T-helper 2 cell treated with Interferon-gamma antibody and Interleukin-4, amounts not matched to agents 5 μg/mL and 100 μg/mL, for 36 hours (primary cell): ENCODE results near the gene TSHR.

ENCODE experiments used
- DNase-seq: peaks from one replicate; pipeline ENCODE4 v3.0.0; 2021; ENCODE audit warnings: low spot score
- H3K27ac Mint-ChIP-seq: one replicate; pipeline ENCODE4 v1.8.0; 2021; ENCODE audit warnings: mild to moderate bottlenecking, mixed read lengths
- H3K27me3 Mint-ChIP-seq: one replicate; pipeline ENCODE4 v1.8.0; 2021; ENCODE audit warnings: low read depth, mixed read lengths
- H3K36me3 Mint-ChIP-seq: one replicate; pipeline ENCODE4 v1.8.0; 2021; ENCODE audit warnings: low read depth, mixed read lengths
- H3K4me1 Mint-ChIP-seq: one replicate; pipeline ENCODE4 v1.8.0; 2021; ENCODE audit warnings: low read depth, mixed read lengths
- H3K4me3 Mint-ChIP-seq: one replicate; pipeline ENCODE4 v1.8.0; 2022; ENCODE audit warnings: mild to moderate bottlenecking, moderate library complexity, mixed read lengths
- H3K9me3 Mint-ChIP-seq: one replicate; pipeline ENCODE4 v1.8.0; 2021; ENCODE audit warnings: mixed read lengths

Gene TSHR

GRCh38 chr14:80958939-80959338 lies 3.5 kb downstream of the TSHR start:
- Mint-ChIP-seq H3K36me3 (peaks cover 18% of the 10 kb centered on the region), H3K4me3 (peak overlapping the region; percentile 83), H3K9me3 (peaks cover 9% of the 10 kb centered on the region), H3K4me1 (peaks cover 62% of the 10 kb centered on the region), H3K27me3 (peaks cover 23% of the 10 kb centered on the region), H3K27ac (peak overlapping the region; percentile 94)
- DNase-seq, result no peak

DNA sequence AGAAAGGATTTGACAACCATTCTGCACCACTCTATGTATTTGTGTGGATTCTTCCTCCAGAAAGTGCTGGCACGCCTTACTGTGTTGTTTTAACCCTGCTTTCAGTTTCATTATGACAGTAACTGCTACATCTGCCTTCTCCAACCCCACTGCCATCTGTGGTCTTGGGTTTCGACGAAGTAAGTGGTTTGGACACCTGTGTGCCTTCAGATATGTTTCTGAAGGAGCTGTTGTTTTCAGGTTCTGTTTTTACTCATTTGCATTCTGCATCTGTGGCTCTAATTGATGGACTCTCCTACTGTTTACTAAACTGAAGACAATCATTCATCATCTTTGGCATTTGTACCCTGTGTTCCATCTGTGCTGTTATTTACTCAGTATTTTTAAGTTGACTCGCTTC lies 4.1 kb downstream of the TSHR start:
- H3K27ac Mint-ChIP-seq, result peak overlapping the region; percentile 94
- H3K4me1 Mint-ChIP-seq, result peaks cover 62% of the 10 kb centered on the region
- peak overlapping the region; percentile 83 for H3K4me3 Mint-ChIP-seq

GRCh38 chr14:80965037-80965436 lies 9.6 kb downstream of the TSHR start:
- Mint-ChIP-seq H3K27me3 (peaks cover 37% of the 10 kb centered on the region), H3K9me3 (peaks cover 4% of the 10 kb centered on the region), H3K4me3 (no peak overlapping the region), H3K4me1 (peaks cover 14% of the 10 kb centered on the region), H3K36me3 (peaks cover 10% of the 10 kb centered on the region), H3K27ac (no peak overlapping the region)
- no peak for DNase-seq

More for the DNA sequence above, 4.1 kb downstream of the TSHR start:
- Mint-ChIP-seq H3K27me3 (peaks cover 23% of the 10 kb centered on the region), H3K36me3 (peaks cover 18% of the 10 kb centered on the region), H3K9me3 (peaks cover 9% of the 10 kb centered on the region)
- peak; percentile 76 for DNase-seq

DNA sequence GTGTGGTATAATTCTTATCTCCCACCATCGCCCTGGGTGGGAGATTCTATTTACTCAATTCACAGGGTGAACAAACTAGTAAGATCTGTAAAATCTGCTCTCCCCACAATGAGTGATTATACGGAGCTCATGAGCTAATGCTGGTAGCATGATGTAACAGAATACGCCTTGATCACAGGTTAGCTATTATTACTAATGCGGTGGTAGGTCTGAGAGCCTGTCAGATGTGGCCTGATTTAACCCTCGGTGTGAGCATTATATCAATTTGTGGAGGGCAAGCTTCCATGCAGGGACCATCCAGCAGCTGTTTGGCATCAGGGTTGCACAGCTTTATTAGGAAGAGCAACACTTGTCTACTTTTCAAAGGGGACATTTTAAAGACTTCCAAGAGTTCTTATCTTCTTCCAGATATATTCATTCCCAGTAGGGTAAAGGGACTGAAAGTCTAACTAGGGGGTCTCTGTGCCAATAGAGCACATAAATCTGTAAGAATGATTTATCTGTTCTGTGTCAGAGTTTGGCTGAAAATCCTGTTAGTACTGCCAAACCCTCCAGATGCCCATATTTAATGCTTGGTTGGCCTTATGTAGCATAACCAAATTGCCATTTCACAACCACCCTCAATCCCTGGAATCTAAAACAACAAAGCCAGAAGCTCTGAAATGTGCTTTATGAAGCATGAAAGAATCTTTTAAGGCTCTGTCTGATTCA lies 18.7 kb downstream of the TSHR start:
- peak overlapping the region; percentile 52 for H3K27ac Mint-ChIP-seq
- no peaks in the 10 kb centered on the region for H3K9me3 Mint-ChIP-seq
- peaks cover 9% of the 10 kb centered on the region for H3K36me3 Mint-ChIP-seq
- DNase-seq, result no peak
- H3K4me1 Mint-ChIP-seq, result peaks cover 52% of the 10 kb centered on the region
- peak overlapping the region; percentile 38 for H3K4me3 Mint-ChIP-seq
- H3K27me3 Mint-ChIP-seq, result peaks cover 31% of the 10 kb centered on the region

GRCh38 chr14:80974679-80975078 lies 19.3 kb downstream of the TSHR start:
- H3K4me3 Mint-ChIP-seq, result no peak overlapping the region
- H3K4me1 Mint-ChIP-seq, result peaks cover 56% of the 10 kb centered on the region
- H3K27ac Mint-ChIP-seq, result no peak overlapping the region
- H3K27me3 Mint-ChIP-seq, result peaks cover 29% of the 10 kb centered on the region
- no peak for DNase-seq
- no peaks in the 10 kb centered on the region for H3K9me3 Mint-ChIP-seq
- peaks cover 7% of the 10 kb centered on the region for H3K36me3 Mint-ChIP-seq

GRCh38 chr14:80977221-80977620 lies 21.8 kb downstream of the TSHR start:
- Mint-ChIP-seq H3K9me3 (no peaks in the 10 kb centered on the region), H3K27me3 (peaks cover 24% of the 10 kb centered on the region), H3K4me3 (peak overlapping the region; percentile 48), H3K27ac (peak overlapping the region; percentile 62), H3K4me1 (peaks cover 60% of the 10 kb centered on the region), H3K36me3 (peaks cover 4% of the 10 kb centered on the region)
- DNase-seq, result no peak

DNA sequence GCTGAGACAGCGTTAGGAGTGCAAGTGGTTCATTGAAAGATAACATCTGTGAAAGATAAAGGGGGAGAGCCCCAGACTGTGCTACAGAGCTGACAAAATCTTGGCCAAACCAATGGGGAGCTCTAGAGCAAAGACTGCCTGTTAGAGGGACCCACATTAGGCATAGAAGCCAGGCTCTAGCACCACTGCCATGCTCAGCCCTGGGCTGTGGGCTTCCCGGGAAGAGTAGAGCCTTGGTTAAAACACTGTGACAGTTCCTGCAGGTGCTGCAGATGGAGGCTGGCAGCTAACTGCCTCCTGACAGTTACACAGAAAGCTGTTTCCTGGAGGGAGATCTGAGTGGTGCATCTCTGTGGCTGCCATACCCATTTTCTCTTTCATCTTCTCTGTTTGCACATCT lies 23.0 kb downstream of the TSHR start:
- H3K27me3 Mint-ChIP-seq, result peaks cover 16% of the 10 kb centered on the region
- H3K4me3 Mint-ChIP-seq, result peak overlapping the region; percentile 48
- H3K9me3 Mint-ChIP-seq, result no peaks in the 10 kb centered on the region
- H3K27ac Mint-ChIP-seq, result peak overlapping the region; percentile 62
- peak; percentile 35 for DNase-seq
- peaks cover 3% of the 10 kb centered on the region for H3K36me3 Mint-ChIP-seq
- peaks cover 54% of the 10 kb centered on the region for H3K4me1 Mint-ChIP-seq

- Mint-ChIP-seq H3K4me1 (peaks cover 42% of the 10 kb centered on the region), H3K27ac (no peak overlapping the region), H3K36me3 (peaks cover 4% of the 10 kb centered on the region), H3K9me3 (no peaks in the 10 kb centered on the region), H3K27me3 (peaks cover 11% of the 10 kb centered on the region), H3K4me3 (no peak overlapping the region)
- no peak for DNase-seq
Measured at GRCh38 chr14:80979951-80980350, 24.5 kb downstream of the TSHR start.

DNA sequence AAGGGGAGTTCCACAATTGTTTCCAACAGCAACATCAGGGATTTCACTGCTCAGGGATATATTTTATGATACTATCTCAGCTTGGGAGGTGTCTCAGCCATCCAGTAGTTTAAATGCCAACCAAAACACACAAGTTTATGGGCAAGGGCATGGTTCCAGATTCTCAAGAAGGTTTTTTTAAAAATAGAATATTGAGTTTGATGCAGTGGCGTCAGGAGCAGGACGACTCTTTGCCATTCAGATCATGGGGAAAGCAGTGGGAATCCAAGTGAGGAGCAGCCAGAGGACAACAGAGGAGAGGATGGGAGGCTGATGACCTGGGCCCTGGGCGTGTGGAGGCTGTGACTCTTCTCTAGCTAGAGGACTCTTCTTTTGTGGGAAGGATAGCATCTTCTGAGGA lies 25.7 kb downstream of the TSHR start:
- Mint-ChIP-seq H3K4me3 (no peak overlapping the region), H3K4me1 (peaks cover 48% of the 10 kb centered on the region), H3K27ac (no peak overlapping the region), H3K36me3 (peaks cover 1% of the 10 kb centered on the region), H3K9me3 (no peaks in the 10 kb centered on the region), H3K27me3 (peaks cover 5% of the 10 kb centered on the region)
- DNase-seq, result no peak

GRCh38 chr14:80981673-80982072 lies 26.3 kb downstream of the TSHR start:
- peaks cover 1% of the 10 kb centered on the region for H3K36me3 Mint-ChIP-seq
- no peak for DNase-seq
- H3K27me3 Mint-ChIP-seq, result peaks cover 2% of the 10 kb centered on the region
- no peak overlapping the region for H3K4me3 Mint-ChIP-seq
- peaks cover 46% of the 10 kb centered on the region for H3K4me1 Mint-ChIP-seq
- no peaks in the 10 kb centered on the region for H3K9me3 Mint-ChIP-seq
- H3K27ac Mint-ChIP-seq, result no peak overlapping the region

DNA sequence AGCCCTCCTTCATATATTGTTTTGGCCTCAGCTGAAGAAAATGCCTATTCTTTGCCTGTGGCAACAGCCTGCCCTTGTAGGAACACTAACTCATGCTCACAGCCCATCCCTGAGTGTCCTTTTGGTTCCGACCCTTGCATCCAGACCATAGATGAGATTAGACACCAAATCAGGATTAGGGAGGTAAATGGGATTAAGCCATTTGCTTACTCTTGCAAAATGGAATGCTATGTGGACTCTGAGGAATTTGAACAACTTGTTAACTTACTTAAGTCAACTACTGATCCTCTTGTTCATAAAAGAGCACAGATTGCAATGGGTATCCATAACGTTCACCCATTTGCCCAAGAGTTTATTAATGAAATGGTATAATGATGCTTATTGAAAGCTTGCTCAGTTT lies 27.3 kb downstream of the TSHR start:
- H3K9me3 Mint-ChIP-seq, result no peaks in the 10 kb centered on the region
- no peak overlapping the region for H3K27ac Mint-ChIP-seq
- H3K4me1 Mint-ChIP-seq, result peaks cover 37% of the 10 kb centered on the region
- DNase-seq, result no peak
- no peak overlapping the region for H3K4me3 Mint-ChIP-seq
- H3K27me3 Mint-ChIP-seq, result peaks cover 2% of the 10 kb centered on the region
- peaks cover 1% of the 10 kb centered on the region for H3K36me3 Mint-ChIP-seq

DNA sequence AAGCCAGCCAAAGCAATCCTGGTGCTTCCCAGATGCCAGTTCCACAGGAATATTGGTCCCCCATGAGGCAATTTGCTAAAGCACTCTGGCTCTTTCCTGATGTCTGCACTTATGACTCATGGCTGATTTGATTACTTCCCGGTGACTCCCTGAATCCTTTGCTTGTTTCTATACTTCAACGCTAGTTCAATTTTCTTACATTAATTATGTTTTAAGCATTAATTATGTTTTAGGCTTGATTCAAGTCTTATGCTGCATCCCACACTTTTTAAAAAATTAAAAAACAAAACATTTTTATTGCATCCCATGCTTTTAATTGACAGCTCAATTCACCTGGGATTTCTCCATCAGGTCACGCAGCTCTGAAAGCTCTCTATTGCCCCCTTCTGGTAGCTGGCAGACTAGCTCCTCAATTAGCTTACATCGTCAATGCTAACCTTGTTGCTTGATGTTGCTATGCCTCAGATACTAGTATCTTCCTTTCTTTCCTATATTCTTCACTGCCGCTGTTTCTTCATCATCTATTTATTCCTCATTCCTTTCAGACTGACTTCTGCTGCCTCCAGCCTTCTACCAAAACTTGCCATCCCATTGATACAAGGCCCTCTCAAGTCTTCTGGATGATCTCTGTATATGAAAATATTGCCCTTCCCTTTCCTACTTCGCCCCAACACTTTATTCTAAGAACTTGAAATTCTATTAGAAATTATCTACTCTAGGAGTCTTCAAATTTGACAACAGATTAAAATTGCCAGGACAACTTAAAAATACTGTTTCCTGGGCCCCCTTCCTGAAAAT lies 32.0 kb downstream of the TSHR start:
- peaks cover 13% of the 10 kb centered on the region for H3K27me3 Mint-ChIP-seq
- peaks cover 1% of the 10 kb centered on the region for H3K36me3 Mint-ChIP-seq
- no peak overlapping the region for H3K4me3 Mint-ChIP-seq
- no peaks in the 10 kb centered on the region for H3K9me3 Mint-ChIP-seq
- DNase-seq, result peak; percentile 38
- H3K4me1 Mint-ChIP-seq, result peaks cover 14% of the 10 kb centered on the region
- no peak overlapping the region for H3K27ac Mint-ChIP-seq

DNA sequence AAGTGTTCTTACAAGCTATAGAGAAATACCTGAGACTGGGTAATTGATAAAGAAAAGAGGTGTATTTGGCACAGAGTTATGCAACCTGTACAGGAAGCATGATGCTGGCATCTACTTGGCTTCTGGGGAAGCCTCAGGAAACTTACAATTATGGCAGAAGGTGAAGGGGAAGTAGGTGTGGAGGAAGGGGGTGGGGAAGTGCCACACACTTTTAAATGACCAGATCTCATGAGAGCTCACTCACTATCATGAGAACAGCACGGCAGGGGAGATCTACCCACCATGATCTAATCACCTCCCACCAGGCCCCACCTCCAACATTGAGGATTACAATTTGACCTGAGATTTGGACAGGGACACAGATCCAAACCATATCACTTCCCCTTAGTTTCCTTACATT lies 32.8 kb downstream of the TSHR start:
- peaks cover 14% of the 10 kb centered on the region for H3K4me1 Mint-ChIP-seq
- no peak for DNase-seq
- H3K27me3 Mint-ChIP-seq, result peaks cover 13% of the 10 kb centered on the region
- no peak overlapping the region for H3K4me3 Mint-ChIP-seq
- peaks cover 1% of the 10 kb centered on the region for H3K36me3 Mint-ChIP-seq
- no peaks in the 10 kb centered on the region for H3K9me3 Mint-ChIP-seq
- no peak overlapping the region for H3K27ac Mint-ChIP-seq

DNA sequence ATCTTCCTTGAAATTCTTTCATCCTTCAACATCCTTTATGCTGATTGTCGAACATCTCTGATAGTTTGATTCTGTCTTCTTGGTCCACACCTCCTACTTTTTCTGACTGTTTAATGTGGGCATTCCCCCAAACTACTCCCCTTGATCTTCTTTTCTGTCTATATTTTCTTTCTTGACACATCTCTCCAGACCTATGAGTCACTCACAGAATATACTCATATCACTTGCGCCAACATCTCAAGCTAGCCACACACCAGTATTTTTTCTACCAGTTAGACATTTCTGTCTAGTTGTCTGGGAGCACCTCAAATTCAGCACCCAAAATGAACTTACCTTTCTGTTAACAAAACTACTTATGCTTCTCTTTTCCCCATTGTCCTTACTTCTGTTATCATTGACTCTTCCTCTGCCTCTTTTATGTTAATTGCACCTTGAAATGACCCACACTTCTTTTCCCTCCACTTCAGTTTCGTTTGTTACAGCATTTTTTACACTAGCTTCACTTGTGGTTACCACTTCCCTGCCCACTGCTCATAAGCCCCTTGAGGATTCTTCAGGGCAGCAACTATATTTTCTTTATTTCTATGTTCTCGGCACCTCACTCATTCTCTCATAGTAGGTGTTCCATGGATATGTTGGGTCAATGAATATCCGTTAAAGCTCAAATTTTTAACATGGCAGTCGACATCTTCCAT lies 33.5 kb downstream of the TSHR start:
- Mint-ChIP-seq H3K4me1 (peaks cover 17% of the 10 kb centered on the region), H3K4me3 (no peak overlapping the region), H3K27ac (no peak overlapping the region), H3K9me3 (no peaks in the 10 kb centered on the region), H3K27me3 (peaks cover 13% of the 10 kb centered on the region), H3K36me3 (no peaks in the 10 kb centered on the region)
- DNase-seq, result peak; percentile 8
